Activated CD8-positive, alpha-beta T cell treated with anti-CD3 and anti-CD28 coated beads for 36 hours (primary cell): ENCODE data around the gene MORC1. TPM values are rescaled to one million over a fixed set of nuclear protein-coding genes. Genes with fewer than 3 reads are reported as not detected.
A peak's percentile ranks its signal among the peaks of the same experiment; 100 is the strongest.

Experiments used
- ATAC-seq: fragments of 200-7000 bp; cut with Tn5 transposase; one replicate; pipeline ENCODE4 v1.10.0; 2021; ENCODE audit warnings: mild to moderate bottlenecking, moderate library complexity
- CTCF ChIA-PET: fragments of 350-600 bp; sonication (Branson Sonifier 250); formaldehyde crosslinking; loops from one replicate; lab custom pipeline; 2021; ENCODE audit warnings: antibody characterized with exemption; lab: Charles Lee
- POLR2A ChIA-PET: fragments of 350-600 bp; sonication (Branson Sonifier 250); formaldehyde crosslinking; loops from one replicate; lab custom pipeline; 2021; ENCODE audit warnings: antibody characterized with exemption; lab: Charles Lee
- DNase-seq: peaks from one replicate; pipeline ENCODE4 v3.0.0-alpha.2; 2020
- H3K27ac Mint-ChIP-seq: one replicate; pipeline ENCODE4 v1.8.0; 2021; ENCODE audit warnings: mild to moderate bottlenecking, mixed read lengths
- H3K27me3 Mint-ChIP-seq: one replicate; pipeline ENCODE4 v1.8.0; 2021; ENCODE audit warnings: mixed read lengths
- H3K36me3 Mint-ChIP-seq: one replicate; pipeline ENCODE4 v1.8.0; 2021; ENCODE audit warnings: low read depth, mixed read lengths
- H3K4me1 Mint-ChIP-seq: one replicate; pipeline ENCODE4 v1.8.0; 2021; ENCODE audit warnings: low read depth, mixed read lengths
- H3K4me3 Mint-ChIP-seq: one replicate; pipeline ENCODE4 v1.8.0; 2021; ENCODE audit warnings: mild to moderate bottlenecking, moderate library complexity, mixed read lengths
- H3K9me3 Mint-ChIP-seq: one replicate; pipeline ENCODE4 v1.8.0; 2021; ENCODE audit warnings: mixed read lengths
- intact Hi-C: fragments of 100-400 bp; cut with micrococcal nuclease; formaldehyde crosslinking; loops from one replicate; pipeline ENCODE4 v1.10.0; 2022
- total RNA-seq, 2 experiments: library from RNA; stranded (reverse); gene quantifications; one replicate each; pipeline ENCODE4 v1.2.3, GENCODE V29; 2021
- TF ChIP-seq, protein P1 (sequence below): fragments of 200-600 bp; IDR thresholded peaks from one replicate; pipeline ENCODE4 v1.8.0; 2022; ENCODE audit warnings: antibody characterized with exemption, mild to moderate bottlenecking

MORC1 gene
- total RNA-seq, 2 experiments from 2014 or later, result not detected

DNA sequence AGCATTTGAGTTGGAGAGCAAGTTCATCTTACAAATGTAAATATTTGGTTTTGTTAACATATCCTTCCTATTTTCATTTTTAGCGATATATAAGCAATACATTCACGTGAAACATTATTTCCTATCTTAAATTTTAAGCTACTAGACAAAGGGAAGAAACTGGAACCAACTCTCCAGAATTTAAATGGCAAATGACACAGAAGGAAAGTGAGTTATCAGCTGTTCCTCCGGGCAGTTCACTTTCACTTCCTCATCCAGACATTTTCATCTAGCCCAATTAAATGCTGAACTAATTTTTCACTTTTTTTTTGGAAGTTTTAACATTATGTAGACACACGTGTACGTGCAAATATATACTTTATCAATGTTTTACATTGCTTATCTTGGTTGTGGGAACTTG lies 58.7 kb downstream of the MORC1 start:
- POLR2A ChIA-PET, result no interaction called here
- intact Hi-C loops, result no loop called here
- H3K27me3 Mint-ChIP-seq, result peaks cover 13% of the 10 kb centered on the region

DNA sequence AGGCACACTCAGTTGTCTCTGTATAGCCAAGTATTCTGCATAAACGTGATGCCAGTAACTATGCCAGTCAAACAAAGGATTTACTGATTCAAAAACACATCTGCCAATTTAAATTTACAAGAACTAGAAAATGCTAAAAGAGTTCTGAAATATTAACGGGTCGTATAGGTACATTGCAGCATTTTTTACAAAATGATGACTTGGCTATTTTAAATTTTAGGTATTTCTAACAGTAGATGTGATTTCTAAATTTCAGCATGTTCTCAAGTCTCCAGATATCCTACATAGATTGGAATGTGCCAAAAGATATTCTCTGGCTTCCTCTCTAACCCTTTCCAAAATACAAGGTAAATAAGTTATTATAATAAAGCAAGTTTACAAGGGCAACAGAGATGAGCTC lies 60.3 kb downstream of the MORC1 start:
- Mint-ChIP-seq H3K9me3 (no peaks in the 10 kb centered on the region), H3K27me3 (peaks cover 13% of the 10 kb centered on the region), H3K4me1 (no peaks in the 10 kb centered on the region), H3K4me3 (no peak overlapping the region), H3K27ac (no peak overlapping the region), H3K36me3 (no peaks in the 10 kb centered on the region)
- ChIA-PET POLR2A (no interaction called here), CTCF (interaction anchor here (0.8 kb wide), 1 partner anchor 34 kb away, joined by 3 read pairs; no protein-coding TSS in a partner anchor)
- TF ChIP-seq, protein P1, sequence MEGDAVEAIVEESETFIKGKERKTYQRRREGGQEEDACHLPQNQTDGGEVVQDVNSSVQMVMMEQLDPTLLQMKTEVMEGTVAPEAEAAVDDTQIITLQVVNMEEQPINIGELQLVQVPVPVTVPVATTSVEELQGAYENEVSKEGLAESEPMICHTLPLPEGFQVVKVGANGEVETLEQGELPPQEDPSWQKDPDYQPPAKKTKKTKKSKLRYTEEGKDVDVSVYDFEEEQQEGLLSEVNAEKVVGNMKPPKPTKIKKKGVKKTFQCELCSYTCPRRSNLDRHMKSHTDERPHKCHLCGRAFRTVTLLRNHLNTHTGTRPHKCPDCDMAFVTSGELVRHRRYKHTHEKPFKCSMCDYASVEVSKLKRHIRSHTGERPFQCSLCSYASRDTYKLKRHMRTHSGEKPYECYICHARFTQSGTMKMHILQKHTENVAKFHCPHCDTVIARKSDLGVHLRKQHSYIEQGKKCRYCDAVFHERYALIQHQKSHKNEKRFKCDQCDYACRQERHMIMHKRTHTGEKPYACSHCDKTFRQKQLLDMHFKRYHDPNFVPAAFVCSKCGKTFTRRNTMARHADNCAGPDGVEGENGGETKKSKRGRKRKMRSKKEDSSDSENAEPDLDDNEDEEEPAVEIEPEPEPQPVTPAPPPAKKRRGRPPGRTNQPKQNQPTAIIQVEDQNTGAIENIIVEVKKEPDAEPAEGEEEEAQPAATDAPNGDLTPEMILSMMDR, result no peak
- no peak for DNase-seq
- no peak for ATAC-seq
- intact Hi-C loops, result no loop called here

More for the DNA sequence above, 58.7 kb downstream of the MORC1 start:
- ATAC-seq, result no peak
- no peak overlapping the region for H3K27ac Mint-ChIP-seq
- H3K4me1 Mint-ChIP-seq, result no peaks in the 10 kb centered on the region
- no peak for DNase-seq
- no peaks in the 10 kb centered on the region for H3K9me3 Mint-ChIP-seq
- TF ChIP-seq, protein P1, result no peak
- CTCF ChIA-PET, result interaction anchor here (1.0 kb wide), 2 partner anchors 34 to 35 kb away, joined by 3 to 4 read pairs; no protein-coding TSS in a partner anchor
- H3K4me3 Mint-ChIP-seq, result no peak overlapping the region
- no peaks in the 10 kb centered on the region for H3K36me3 Mint-ChIP-seq

DNA sequence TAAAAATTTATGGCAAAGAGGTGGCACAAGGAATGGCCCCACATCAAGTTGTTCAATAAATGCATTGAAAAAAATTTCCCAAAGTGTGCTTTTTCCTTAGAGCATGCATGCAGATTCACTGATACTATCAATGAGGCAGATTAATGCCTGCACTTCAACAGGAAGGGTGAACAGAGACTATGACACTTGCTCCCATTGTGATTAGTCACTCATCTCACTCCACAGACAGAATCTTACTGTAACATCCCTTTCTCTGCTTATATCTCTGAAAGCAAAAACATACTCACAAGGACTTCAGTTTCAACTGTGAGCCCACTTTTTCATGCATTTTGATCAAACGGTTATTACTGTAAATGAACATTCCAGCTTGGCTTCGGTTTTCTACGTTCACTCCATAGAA lies 60.9 kb downstream of the MORC1 start:
- Mint-ChIP-seq H3K4me1 (no peaks in the 10 kb centered on the region), H3K9me3 (no peaks in the 10 kb centered on the region), H3K27me3 (peaks cover 13% of the 10 kb centered on the region), H3K36me3 (no peaks in the 10 kb centered on the region), H3K4me3 (no peak overlapping the region), H3K27ac (no peak overlapping the region)
- ATAC-seq (no peak), DNase-seq (no peak)
- intact Hi-C loops, result no loop called here
- ChIA-PET CTCF (no interaction called here), POLR2A (no interaction called here)
- TF ChIP-seq, protein P1, result no peak

GRCh38 chr3:109050591-109051167 lies 67.3 kb downstream of the MORC1 start:
- no peaks in the 10 kb centered on the region for H3K36me3 Mint-ChIP-seq
- no peak overlapping the region for H3K4me3 Mint-ChIP-seq
- TF ChIP-seq, protein P1, result peak; percentile 73
- H3K4me1 Mint-ChIP-seq, result no peaks in the 10 kb centered on the region
- H3K9me3 Mint-ChIP-seq, result no peaks in the 10 kb centered on the region
- peak; percentile 18 for DNase-seq
- POLR2A ChIA-PET, result no interaction called here
- CTCF ChIA-PET, result interaction anchor here (0.8 to 2.3 kb wide), 4 partner anchors 10 to 30 kb away, joined by 3 to 8 read pairs (median 4); no protein-coding TSS in a partner anchor
- intact Hi-C loops, result no loop called here
- ATAC-seq, result no peak
- H3K27ac Mint-ChIP-seq, result no peak overlapping the region
- no peaks in the 10 kb centered on the region for H3K27me3 Mint-ChIP-seq

DNA sequence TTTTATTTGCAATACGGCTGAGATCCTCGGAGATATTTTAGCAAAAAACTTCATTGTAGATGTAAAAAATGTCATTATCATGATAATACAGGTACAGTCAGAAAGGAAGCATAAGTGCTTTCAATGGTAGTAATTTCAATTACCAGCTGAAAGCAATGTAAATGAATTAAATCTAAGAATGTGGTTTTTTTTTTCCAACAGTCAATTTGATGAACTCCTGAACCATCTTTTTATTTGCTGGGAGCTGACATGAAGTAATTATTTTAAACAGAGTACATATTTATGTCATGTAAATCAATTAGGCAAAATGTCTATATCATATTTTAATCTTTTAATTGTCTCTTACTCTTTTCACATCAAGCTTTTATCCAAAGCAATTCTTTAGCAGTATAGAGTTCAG lies 70.6 kb downstream of the MORC1 start:
- Mint-ChIP-seq H3K27me3 (no peaks in the 10 kb centered on the region), H3K27ac (no peak overlapping the region), H3K4me3 (no peak overlapping the region), H3K36me3 (no peaks in the 10 kb centered on the region), H3K9me3 (no peaks in the 10 kb centered on the region), H3K4me1 (no peaks in the 10 kb centered on the region)
- ChIA-PET CTCF (interaction anchor here (1.7 kb wide), 1 partner anchor 24 kb away, joined by 8 read pairs; no protein-coding TSS in a partner anchor), POLR2A (no interaction called here)
- no peak for DNase-seq
- TF ChIP-seq, protein P1, result no peak
- ATAC-seq, result no peak
- intact Hi-C loops, result no loop called here
